Tibial nerve (tissue), 3 donors: Measurements from ENCODE around the gene SLC66A3.

Source experiments
- POLR2A ChIP-seq, 2 donors: fragments of 450-650 bp; IDR thresholded peaks; one replicate each; pipeline ENCODE4 v1.6.1; 2017; ENCODE audit warnings: antibody characterized with exemption in 2 of 2, mild to moderate bottlenecking in 2 of 2, moderate library complexity in 2 of 2
- TF ChIP-seq, protein P1 (sequence below), 5 experiments: fragments of 200-600 bp in 3 of 5; fragments of 450-650 bp in 2 of 5; sonication (generic) in 3 of 5; IDR thresholded peaks; one replicate each; pipeline ENCODE4 v1.5.1; 2016 to 2019; ENCODE audit warnings: antibody characterized with exemption in 5 of 5, mild to moderate bottlenecking in 3 of 5, moderate library complexity in 2 of 5

DNA sequence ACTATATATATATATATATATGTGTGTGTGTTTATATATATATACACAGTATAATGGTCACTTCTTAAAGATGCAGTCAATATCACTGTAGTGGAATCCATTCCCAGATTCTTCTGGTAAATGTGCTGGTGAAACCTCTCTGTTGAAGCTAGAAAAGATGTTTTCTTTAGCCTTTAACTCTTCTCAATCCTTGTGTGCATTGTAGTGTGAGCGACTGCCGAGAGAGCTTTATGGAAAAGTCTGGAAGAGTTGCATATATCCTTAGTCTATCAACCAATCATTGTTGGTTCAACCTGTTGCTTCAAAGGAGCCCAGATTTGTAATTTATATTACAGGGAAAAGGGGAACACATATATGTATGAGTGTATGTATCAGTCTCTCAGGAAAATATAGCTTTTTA lies 27.7 kb downstream of the SLC66A3 start:
- TF ChIP-seq, protein P1, sequence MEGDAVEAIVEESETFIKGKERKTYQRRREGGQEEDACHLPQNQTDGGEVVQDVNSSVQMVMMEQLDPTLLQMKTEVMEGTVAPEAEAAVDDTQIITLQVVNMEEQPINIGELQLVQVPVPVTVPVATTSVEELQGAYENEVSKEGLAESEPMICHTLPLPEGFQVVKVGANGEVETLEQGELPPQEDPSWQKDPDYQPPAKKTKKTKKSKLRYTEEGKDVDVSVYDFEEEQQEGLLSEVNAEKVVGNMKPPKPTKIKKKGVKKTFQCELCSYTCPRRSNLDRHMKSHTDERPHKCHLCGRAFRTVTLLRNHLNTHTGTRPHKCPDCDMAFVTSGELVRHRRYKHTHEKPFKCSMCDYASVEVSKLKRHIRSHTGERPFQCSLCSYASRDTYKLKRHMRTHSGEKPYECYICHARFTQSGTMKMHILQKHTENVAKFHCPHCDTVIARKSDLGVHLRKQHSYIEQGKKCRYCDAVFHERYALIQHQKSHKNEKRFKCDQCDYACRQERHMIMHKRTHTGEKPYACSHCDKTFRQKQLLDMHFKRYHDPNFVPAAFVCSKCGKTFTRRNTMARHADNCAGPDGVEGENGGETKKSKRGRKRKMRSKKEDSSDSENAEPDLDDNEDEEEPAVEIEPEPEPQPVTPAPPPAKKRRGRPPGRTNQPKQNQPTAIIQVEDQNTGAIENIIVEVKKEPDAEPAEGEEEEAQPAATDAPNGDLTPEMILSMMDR (IDR thresholded peaks at IDR 0.05): no peak
- no peak for TF ChIP-seq POLR2A (IDR thresholded peaks at IDR 0.05)
